HT-29 (cell line): ENCODE data around the gene B4GALT1. TPM values are rescaled to one million over a fixed set of nuclear protein-coding genes. Genes with fewer than 3 reads are reported as not detected.
"Not testable (repeated sequence)": the region's sequence is repeated elsewhere in the genome, so short reads cannot be mapped to it uniquely, and the experiment has no call there.

ENCODE experiments used
- DNase-seq: peaks from one replicate; pipeline ENCODE4 v3.0.0-alpha.2; 2015; ENCODE audit warnings: low spot score
- total RNA-seq: library from RNA; depleted of rRNA; stranded (reverse); fragments of >200 nt; shearing (Covaris generic); gene quantifications from 2 replicates; pipeline ENCODE4 v1.2.3, GENCODE V29; 2014

Gene B4GALT1
- total RNA-seq, 1 experiment from 2014 or later = 16.9 TPM

GRCh38 chr9:33162721-33163311 is 4.3 kb downstream of the B4GALT1 start:
- peak; percentile 29 for DNase-seq

GRCh38 chr9:33161589-33162132 is 5.5 kb downstream of the B4GALT1 start:
- DNase-seq = peak; percentile 83

- peak; percentile 80 for DNase-seq
Measured at GRCh38 chr9:33161011-33161588, 6.0 kb downstream of the B4GALT1 start.

GRCh38 chr9:33160446-33160845 is 6.7 kb downstream of the B4GALT1 start:
- DNase-seq = not testable (repeated sequence)

GRCh38 chr9:33159777-33160127 is 7.4 kb downstream of the B4GALT1 start:
- DNase-seq = peak; percentile 9

- DNase-seq = peak; percentile 38
Measured at GRCh38 chr9:33158843-33159776, 8.0 kb downstream of the B4GALT1 start.

- no peak for DNase-seq
Measured at GRCh38 chr9:33157960-33158842, 8.9 kb downstream of the B4GALT1 start.

- DNase-seq = no peak
Measured at GRCh38 chr9:33155393-33155792, 11.7 kb downstream of the B4GALT1 start.

- no peak for DNase-seq
Measured at GRCh38 chr9:33154371-33154770, 12.8 kb downstream of the B4GALT1 start.

GRCh38 chr9:33153666-33154065 is 13.5 kb downstream of the B4GALT1 start:
- DNase-seq = no peak

- DNase-seq = no peak
Measured at GRCh38 chr9:33153001-33153400, 14.1 kb downstream of the B4GALT1 start.

- DNase-seq = peak; percentile 8
Measured at GRCh38 chr9:33151601-33152000, 15.5 kb downstream of the B4GALT1 start.

- DNase-seq = peak; percentile 55
Measured at GRCh38 chr9:33151007-33151557, 16.1 kb downstream of the B4GALT1 start.

GRCh38 chr9:33148367-33149014 is 18.6 kb downstream of the B4GALT1 start:
- DNase-seq = no peak

- DNase-seq = no peak
Measured at GRCh38 chr9:33147416-33148169, 19.5 kb downstream of the B4GALT1 start.

GRCh38 chr9:33146298-33146697 is 20.8 kb downstream of the B4GALT1 start:
- no peak for DNase-seq

GRCh38 chr9:33144551-33144950 is 22.6 kb downstream of the B4GALT1 start:
- DNase-seq = no peak

- DNase-seq = no peak
Measured at GRCh38 chr9:33143241-33143661, 23.9 kb downstream of the B4GALT1 start.

- DNase-seq = no peak
Measured at GRCh38 chr9:33142535-33142934, 24.6 kb downstream of the B4GALT1 start.
